DMS79 treated with DMSO at 0.1 percent for 48 hours (cell line): Measurements from ENCODE around the gene SIPA1L3.
A peak's percentile ranks its signal among the peaks of the same experiment; 100 is the strongest.
"Not testable (repeated sequence)": the region's sequence is repeated elsewhere in the genome, so short reads cannot be mapped to it uniquely, and the experiment has no call there.

Experiments
- DNase-seq: peaks from one replicate; lab custom pipeline; 2025; lab: John Stamatoyannopoulos, UW

SIPA1L3 gene

GRCh38 chr19:38019396-38019724, 112.4 kb downstream of the SIPA1L3 start:
- DNase-seq = no peak

GRCh38 chr19:38020311-38020710, 113.3 kb downstream of the SIPA1L3 start:
- DNase-seq = no peak

GRCh38 chr19:38021352-38021751, 114.3 kb downstream of the SIPA1L3 start:
- DNase-seq = no peak

- DNase-seq = no peak
These were observed 116.0 kb downstream of the SIPA1L3 start for GRCh38 chr19:38022791-38023670.

GRCh38 chr19:38023671-38024541, 116.9 kb downstream of the SIPA1L3 start:
- no peak for DNase-seq

- DNase-seq = no peak
These were observed 118.2 kb downstream of the SIPA1L3 start for GRCh38 chr19:38024992-38025908.

GRCh38 chr19:38025909-38026307, 118.9 kb downstream of the SIPA1L3 start:
- DNase-seq = no peak

GRCh38 chr19:38028913-38029510, 122.0 kb downstream of the SIPA1L3 start:
- no peak for DNase-seq

- not testable (repeated sequence) for DNase-seq
These were observed 123.0 kb downstream of the SIPA1L3 start for GRCh38 chr19:38030001-38030400.

GRCh38 chr19:38030686-38031422, 123.8 kb downstream of the SIPA1L3 start:
- no peak for DNase-seq

GRCh38 chr19:38031423-38031770, 124.4 kb downstream of the SIPA1L3 start:
- no peak for DNase-seq

- DNase-seq = no peak
These were observed 125.1 kb downstream of the SIPA1L3 start for GRCh38 chr19:38032151-38032550.

GRCh38 chr19:38032951-38033350, 125.9 kb downstream of the SIPA1L3 start:
- DNase-seq = no peak

GRCh38 chr19:38033658-38034491, 126.9 kb downstream of the SIPA1L3 start:
- no peak for DNase-seq

GRCh38 chr19:38034492-38034860, 127.5 kb downstream of the SIPA1L3 start:
- no peak for DNase-seq

- DNase-seq = no peak
These were observed 128.8 kb downstream of the SIPA1L3 start for GRCh38 chr19:38035515-38036495.

- peak; percentile 74 for DNase-seq
These were observed 130.0 kb downstream of the SIPA1L3 start for GRCh38 chr19:38036707-38037611.

- DNase-seq = no peak
These were observed 133.0 kb downstream of the SIPA1L3 start for GRCh38 chr19:38039966-38040365.
